ENCODE measurements around the gene BTNL9. TPM values are rescaled to one million over a fixed set of nuclear protein-coding genes. Genes with fewer than 3 reads are reported as not detected.
A peak's percentile ranks its signal among the peaks of the same experiment; 100 is the strongest.
"Not testable (repeated sequence)": the region's sequence is repeated elsewhere in the genome, so short reads cannot be mapped to it uniquely, and the experiment has no call there.

BTNL9 gene
- total and polyA plus RNA-seq, 7 experiments from 2014 or later = 1.6 TPM; not detected in 6

DNA sequence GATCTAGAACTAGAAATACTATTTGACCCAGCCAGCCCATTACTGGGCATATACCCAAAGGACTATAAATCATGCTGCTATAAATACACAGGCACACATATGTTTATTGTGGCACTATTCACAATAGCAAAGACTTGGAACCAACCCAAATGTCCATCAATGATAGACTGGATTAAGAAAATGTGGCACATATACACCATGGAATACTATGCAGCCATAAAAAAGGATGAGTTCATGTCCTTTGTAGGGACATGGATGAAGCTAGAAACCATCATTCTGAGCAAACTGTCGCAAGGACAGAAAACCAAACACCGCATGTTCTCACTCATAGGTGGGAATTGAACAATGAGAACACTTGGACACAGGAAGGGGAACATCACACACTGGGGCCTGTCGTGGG is 55.1 kb downstream of the BTNL9 start:
- H3K27ac ChIP-seq (ENCODE audit: low read depth, low read length); intact Hi-C loops (cut with micrococcal nuclease); POLR2A ChIA-PET; H3K4me1 ChIP-seq (ENCODE audit: control insufficient read depth in 2 of 2, insufficient read depth in 2 of 2, low read length in 2 of 2); ATAC-seq; H3K36me3 ChIP-seq (ENCODE audit: control insufficient read depth in 2 of 3, insufficient read depth in 3 of 3, low read length in 3 of 3); H3K9me3 ChIP-seq (ENCODE audit: control insufficient read depth in 2 of 3, low read length in 3 of 3); H3K27ac Mint-ChIP-seq; H3K27me3 ChIP-seq (ENCODE audit: control insufficient read depth in 2 of 2, insufficient read depth in 2 of 2, low read length in 2 of 2); DNase-seq; H3K4me3 ChIP-seq (ENCODE audit: low read length); CTCF ChIA-PET; H3K36me3 Mint-ChIP-seq; H3K4me3 Mint-ChIP-seq: not testable (repeated sequence)
- peaks cover 24 to 41% (median 35%) of the 10 kb centered on the region in 5 donors for H3K27me3 Mint-ChIP-seq
- H3K4me1 Mint-ChIP-seq = peaks cover 0 to 13% (median 9%) of the 10 kb centered on the region in 7 donors
- H3K9me3 Mint-ChIP-seq = peaks cover 0 to 12% (median 0%) of the 10 kb centered on the region in 11 donors

DNA sequence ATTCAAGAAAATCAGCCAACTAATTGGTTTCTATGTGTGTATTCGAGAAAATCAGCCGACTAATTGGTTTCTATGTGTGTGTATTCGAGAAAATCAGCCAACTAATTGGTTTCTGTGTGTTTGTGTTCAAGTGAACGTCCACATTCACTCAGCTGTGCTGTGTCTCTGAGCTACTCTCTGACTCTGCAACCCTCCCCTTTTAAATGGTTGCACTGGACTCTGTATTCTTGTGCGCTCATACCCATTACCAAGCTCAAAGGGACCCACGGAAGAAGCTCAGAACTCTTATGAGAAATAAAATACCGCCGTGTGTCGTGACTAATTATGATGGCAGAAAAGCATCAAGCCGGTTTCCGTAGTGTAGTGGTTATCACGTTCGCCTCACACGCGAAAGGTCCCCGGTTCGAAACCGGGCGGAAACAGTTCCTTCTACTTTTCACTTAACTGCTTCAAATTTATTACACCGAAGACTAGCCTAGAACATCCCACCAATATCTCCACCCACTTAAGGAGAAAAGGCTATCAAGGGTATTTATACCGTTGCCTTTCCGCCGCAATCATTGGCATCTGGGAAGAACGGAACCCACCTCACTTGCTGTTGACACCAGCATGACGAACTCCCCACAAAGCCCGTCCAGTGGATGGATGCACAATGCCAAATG is 56.8 kb downstream of the BTNL9 start:
- H3K4me1 ChIP-seq (ENCODE audit: control insufficient read depth in 2 of 2, insufficient read depth in 2 of 2, low read length in 2 of 2); CTCF ChIA-PET; H3K36me3 Mint-ChIP-seq; DNase-seq; intact Hi-C loops (cut with micrococcal nuclease); H3K9me3 ChIP-seq (ENCODE audit: control insufficient read depth in 2 of 3, low read length in 3 of 3); H3K27ac ChIP-seq (ENCODE audit: low read depth, low read length); H3K27me3 ChIP-seq (ENCODE audit: control insufficient read depth in 2 of 2, insufficient read depth in 2 of 2, low read length in 2 of 2); H3K36me3 ChIP-seq (ENCODE audit: control insufficient read depth in 2 of 3, insufficient read depth in 3 of 3, low read length in 3 of 3); H3K4me3 Mint-ChIP-seq; POLR2A ChIA-PET; H3K4me3 ChIP-seq (ENCODE audit: low read length); H3K27ac Mint-ChIP-seq; ATAC-seq: not testable (repeated sequence)
- peaks cover 26 to 44% (median 37%) of the 10 kb centered on the region in 5 donors for H3K27me3 Mint-ChIP-seq
- H3K4me1 Mint-ChIP-seq = peaks cover 0 to 16% (median 11%) of the 10 kb centered on the region in 7 donors
- peaks cover 0 to 12% (median 0%) of the 10 kb centered on the region in 11 donors for H3K9me3 Mint-ChIP-seq

DNA sequence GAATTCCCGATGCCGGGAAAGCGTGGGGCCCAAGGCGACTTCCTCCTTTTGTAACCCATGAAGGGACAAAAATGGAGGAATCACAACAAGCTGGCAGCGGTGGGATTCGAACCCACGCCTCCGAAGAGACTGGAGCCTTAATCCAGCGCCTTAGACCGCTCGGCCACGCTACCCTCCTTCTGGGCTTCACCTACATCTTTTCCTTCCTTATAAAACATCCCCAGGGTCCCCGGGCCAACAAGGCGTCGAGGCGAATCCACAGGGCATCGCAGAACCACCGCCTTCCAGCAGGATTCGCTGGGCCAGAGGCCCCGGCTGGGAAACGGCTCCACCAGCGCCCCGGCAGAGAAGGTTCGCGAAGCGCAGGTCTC is 57.3 kb downstream of the BTNL9 start:
- peaks cover 0 to 16% (median 11%) of the 10 kb centered on the region in 7 donors for H3K4me1 Mint-ChIP-seq
- H3K27me3 ChIP-seq (ENCODE audit: control insufficient read depth in 2 of 2, insufficient read depth in 2 of 2, low read length in 2 of 2); POLR2A ChIA-PET; H3K36me3 ChIP-seq (ENCODE audit: control insufficient read depth in 2 of 3, insufficient read depth in 3 of 3, low read length in 3 of 3); H3K36me3 Mint-ChIP-seq; H3K27ac ChIP-seq (ENCODE audit: low read depth, low read length); H3K27ac Mint-ChIP-seq; H3K9me3 ChIP-seq (ENCODE audit: control insufficient read depth in 2 of 3, low read length in 3 of 3); ATAC-seq; H3K4me3 ChIP-seq (ENCODE audit: low read length); DNase-seq; intact Hi-C loops (cut with micrococcal nuclease); CTCF ChIA-PET; H3K4me1 ChIP-seq (ENCODE audit: control insufficient read depth in 2 of 2, insufficient read depth in 2 of 2, low read length in 2 of 2); H3K4me3 Mint-ChIP-seq: not testable (repeated sequence)
- peaks cover 0 to 12% (median 0%) of the 10 kb centered on the region in 11 donors for H3K9me3 Mint-ChIP-seq
- peaks cover 26 to 39% (median 33%) of the 10 kb centered on the region in 5 donors for H3K27me3 Mint-ChIP-seq

DNA sequence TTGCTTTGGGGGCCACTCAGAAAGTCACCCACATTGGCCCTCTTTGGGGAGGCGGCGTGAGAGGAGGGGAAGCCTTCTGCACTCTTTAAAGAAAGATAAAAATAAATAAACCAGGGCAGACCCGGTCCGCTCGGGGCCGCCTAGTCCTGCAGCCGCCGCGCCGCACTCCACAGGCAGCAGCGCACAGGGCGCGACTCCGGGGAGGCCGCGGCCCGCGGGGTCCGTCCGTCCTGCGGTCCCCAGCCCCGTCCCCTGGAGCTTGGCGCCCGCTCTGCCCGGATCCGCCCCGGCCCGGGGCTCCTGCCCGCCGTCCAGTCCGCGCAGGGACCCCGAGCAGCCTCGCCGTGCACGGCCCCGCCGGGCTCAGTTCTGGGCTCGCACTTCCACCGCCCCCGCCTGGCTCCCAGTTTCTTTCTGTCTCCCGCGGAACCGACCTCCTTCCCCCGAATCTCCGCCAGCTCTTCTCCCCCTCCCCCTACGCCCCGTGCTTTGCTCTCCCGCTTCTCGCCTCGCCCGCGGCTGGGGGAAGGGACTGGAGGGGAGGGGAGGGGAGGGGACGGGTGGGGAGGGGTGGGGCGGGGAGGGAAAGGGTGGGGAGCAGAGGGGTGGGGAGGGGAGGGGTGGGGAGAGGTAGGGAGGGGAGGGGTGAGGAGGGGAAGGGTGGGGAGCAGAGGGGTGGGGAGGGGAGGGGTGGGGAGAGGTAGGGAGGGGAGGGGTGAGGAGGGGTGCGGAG is 57.9 kb downstream of the BTNL9 start:
- H3K27me3 ChIP-seq (ENCODE audit: control insufficient read depth in 2 of 2, insufficient read depth in 2 of 2, low read length in 2 of 2); H3K27ac ChIP-seq (ENCODE audit: low read depth, low read length); ATAC-seq; intact Hi-C loops (cut with micrococcal nuclease); H3K4me1 ChIP-seq (ENCODE audit: control insufficient read depth in 2 of 2, insufficient read depth in 2 of 2, low read length in 2 of 2); H3K36me3 ChIP-seq (ENCODE audit: control insufficient read depth in 2 of 3, insufficient read depth in 3 of 3, low read length in 3 of 3); CTCF ChIA-PET; H3K27ac Mint-ChIP-seq; H3K4me3 Mint-ChIP-seq; H3K9me3 ChIP-seq (ENCODE audit: control insufficient read depth in 2 of 3, low read length in 3 of 3); POLR2A ChIA-PET; DNase-seq; H3K4me3 ChIP-seq (ENCODE audit: low read length); H3K36me3 Mint-ChIP-seq: not testable (repeated sequence)
- Mint-ChIP-seq H3K4me1 (peaks cover 0 to 16% (median 11%) of the 10 kb centered on the region in 7 donors), H3K27me3 (peaks cover 26 to 35% (median 29%) of the 10 kb centered on the region in 5 donors), H3K9me3 (peaks cover 0 to 12% (median 0%) of the 10 kb centered on the region in 11 donors)

DNA sequence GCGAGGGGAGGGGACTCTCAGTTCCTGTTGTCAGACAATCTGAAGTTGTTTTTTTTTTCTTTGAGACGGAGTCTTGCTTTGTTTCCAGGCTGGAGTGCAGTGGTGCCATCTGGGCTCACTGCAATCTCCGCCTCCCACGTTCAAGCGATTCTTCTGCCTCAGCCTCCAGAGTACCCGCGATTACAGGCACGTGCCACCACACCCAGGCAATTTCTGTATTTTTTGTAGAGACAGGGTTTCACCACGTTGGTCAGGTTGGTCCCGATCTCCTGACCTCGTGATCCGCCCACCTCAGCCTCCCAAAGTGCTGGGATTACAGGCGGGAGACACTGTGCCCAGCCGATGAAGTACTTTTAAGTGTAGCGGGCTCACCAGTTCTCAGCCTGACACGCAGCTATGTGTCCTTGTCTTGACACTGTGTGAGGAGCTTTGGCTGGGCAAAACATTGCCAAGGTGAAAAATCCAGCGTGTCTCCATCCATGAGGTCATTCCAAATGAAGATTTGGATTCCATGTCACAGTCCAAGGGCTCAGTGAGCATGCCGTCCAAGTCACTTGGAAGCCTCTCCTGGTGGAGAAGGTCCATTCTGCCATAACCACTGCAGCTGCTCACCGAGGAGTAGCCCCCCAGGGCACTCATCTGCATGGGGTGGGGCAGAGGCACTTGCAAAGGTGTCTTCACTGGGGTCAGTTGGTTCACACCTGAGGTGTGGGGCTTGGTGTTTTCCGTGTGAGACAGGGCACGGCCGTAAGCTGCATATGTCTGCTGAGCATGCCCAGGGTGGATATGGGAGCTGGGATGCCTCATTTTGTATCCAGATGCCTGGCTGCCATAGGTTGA is 58.9 kb downstream of the BTNL9 start:
- Histone ChIP-seq H3K9me3 (ENCODE audit: control insufficient read depth in 2 of 3, low read length in 3 of 3) (no peaks in the 10 kb centered on the region), H3K4me3 (ENCODE audit: low read length) (no peak overlapping the region), H3K27me3 (ENCODE audit: control insufficient read depth in 2 of 2, insufficient read depth in 2 of 2, low read length in 2 of 2) (no peaks in the 10 kb centered on the region), H3K4me1 (ENCODE audit: control insufficient read depth in 2 of 2, insufficient read depth in 2 of 2, low read length in 2 of 2) (peaks cover 0 to under 1% of the 10 kb centered on the region in 2 donors), H3K36me3 (ENCODE audit: control insufficient read depth in 2 of 3, insufficient read depth in 3 of 3, low read length in 3 of 3) (no peaks in the 10 kb centered on the region), H3K27ac (ENCODE audit: low read depth, low read length) (no peak overlapping the region)
- H3K27ac Mint-ChIP-seq = peak overlapping the region in 4 of 9 donors; percentile 31 to 56 (median 46)
- peak overlapping the region in 9 of 10 donors; percentile 6 to 68 (median 33) for H3K4me3 Mint-ChIP-seq
- H3K27me3 Mint-ChIP-seq = peaks cover 21 to 29% (median 24%) of the 10 kb centered on the region in 5 donors
- ATAC-seq = no peak
- peaks cover under 1 to 17% (median 12%) of the 10 kb centered on the region in 7 donors for H3K4me1 Mint-ChIP-seq
- H3K36me3 Mint-ChIP-seq = peaks cover 0 to 4% (median 0%) of the 10 kb centered on the region in 5 donors
- CTCF ChIA-PET = no interaction called here
- peak in 1 of 9 donors; percentile 21 for DNase-seq
- H3K9me3 Mint-ChIP-seq = peaks cover 0 to 8% (median under 1%) of the 10 kb centered on the region in 11 donors
- POLR2A ChIA-PET = no interaction called here
- intact Hi-C loops (cut with micrococcal nuclease) = no loop called here

- Histone ChIP-seq H3K9me3 (ENCODE audit: control insufficient read depth in 2 of 3, low read length in 3 of 3) (no peaks in the 10 kb centered on the region), H3K27me3 (ENCODE audit: control insufficient read depth in 2 of 2, insufficient read depth in 2 of 2, low read length in 2 of 2) (no peaks in the 10 kb centered on the region), H3K27ac (ENCODE audit: low read depth, low read length) (no peak overlapping the region), H3K4me1 (ENCODE audit: control insufficient read depth in 2 of 2, insufficient read depth in 2 of 2, low read length in 2 of 2) (peaks cover 0 to 6% of the 10 kb centered on the region in 2 donors), H3K36me3 (ENCODE audit: control insufficient read depth in 2 of 3, insufficient read depth in 3 of 3, low read length in 3 of 3) (no peaks in the 10 kb centered on the region), H3K4me3 (ENCODE audit: low read length) (no peak overlapping the region)
- H3K9me3 Mint-ChIP-seq = peaks cover 0 to 11% (median 3%) of the 10 kb centered on the region in 11 donors
- DNase-seq (no peak), ATAC-seq (no peak)
- peaks cover 4 to 23% (median 17%) of the 10 kb centered on the region in 7 donors for H3K4me1 Mint-ChIP-seq
- H3K27me3 Mint-ChIP-seq = peaks cover 24 to 33% (median 31%) of the 10 kb centered on the region in 5 donors
- intact Hi-C loops (cut with micrococcal nuclease) = no loop called here
- peak overlapping the region in 5 of 9 donors; percentile 1 to 69 (median 52) for H3K27ac Mint-ChIP-seq
- CTCF ChIA-PET = no interaction called here
- peaks cover 0 to 4% (median 0%) of the 10 kb centered on the region in 5 donors for H3K36me3 Mint-ChIP-seq
- H3K4me3 Mint-ChIP-seq = peak overlapping the region in 9 of 10 donors; percentile 10 to 63 (median 36)
- POLR2A ChIA-PET = no interaction called here
These were observed 59.6 kb downstream of the BTNL9 start for GRCh38 chr5:181099602-181100086.
